GM19025 (cell line): ENCODE measurements around the gene CDK17.

Experiments
- ATAC-seq: cut with Tn5 transposase; IDR thresholded peaks from one replicate; pipeline ENCODE4 v1.9.1; 2021; ENCODE audit warnings: mild to moderate bottlenecking, low read depth, moderate library complexity; ENCODE audit not compliant: unreplicated experiment

Gene CDK17

GRCh38 chr12:96246926-96247505 is 153.2 kb downstream of the CDK17 start:
- ATAC-seq, result no peak

DNA sequence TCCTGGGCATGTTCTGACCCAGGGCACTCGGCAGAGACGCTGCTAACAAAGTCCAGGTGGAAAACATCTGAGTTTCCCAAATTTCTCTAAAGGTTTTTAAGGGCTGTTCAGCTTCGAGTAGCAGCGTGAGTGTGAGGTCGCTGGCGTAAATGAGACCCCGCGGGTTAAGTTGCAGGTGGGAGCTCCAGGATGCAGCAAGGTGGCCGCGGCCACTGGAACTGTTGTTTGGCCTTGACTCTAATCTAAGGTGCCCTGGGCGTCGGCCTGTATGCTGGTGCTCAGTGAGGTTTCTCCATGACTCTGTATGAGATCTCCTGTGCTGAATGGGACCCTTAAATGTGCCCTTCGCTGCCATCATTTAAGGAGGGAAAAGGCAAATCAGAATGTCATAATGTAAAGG is 155.4 kb downstream of the CDK17 start:
- no peak for ATAC-seq

GRCh38 chr12:96242597-96242996 is 157.6 kb downstream of the CDK17 start:
- ATAC-seq, result no peak

- no peak for ATAC-seq
Measured at GRCh38 chr12:96241846-96242256, 158.4 kb downstream of the CDK17 start.

- ATAC-seq, result no peak
Measured at GRCh38 chr12:96241431-96241830, 158.8 kb downstream of the CDK17 start.

- ATAC-seq, result no peak
Measured at GRCh38 chr12:96240656-96241055, 159.6 kb downstream of the CDK17 start.

DNA sequence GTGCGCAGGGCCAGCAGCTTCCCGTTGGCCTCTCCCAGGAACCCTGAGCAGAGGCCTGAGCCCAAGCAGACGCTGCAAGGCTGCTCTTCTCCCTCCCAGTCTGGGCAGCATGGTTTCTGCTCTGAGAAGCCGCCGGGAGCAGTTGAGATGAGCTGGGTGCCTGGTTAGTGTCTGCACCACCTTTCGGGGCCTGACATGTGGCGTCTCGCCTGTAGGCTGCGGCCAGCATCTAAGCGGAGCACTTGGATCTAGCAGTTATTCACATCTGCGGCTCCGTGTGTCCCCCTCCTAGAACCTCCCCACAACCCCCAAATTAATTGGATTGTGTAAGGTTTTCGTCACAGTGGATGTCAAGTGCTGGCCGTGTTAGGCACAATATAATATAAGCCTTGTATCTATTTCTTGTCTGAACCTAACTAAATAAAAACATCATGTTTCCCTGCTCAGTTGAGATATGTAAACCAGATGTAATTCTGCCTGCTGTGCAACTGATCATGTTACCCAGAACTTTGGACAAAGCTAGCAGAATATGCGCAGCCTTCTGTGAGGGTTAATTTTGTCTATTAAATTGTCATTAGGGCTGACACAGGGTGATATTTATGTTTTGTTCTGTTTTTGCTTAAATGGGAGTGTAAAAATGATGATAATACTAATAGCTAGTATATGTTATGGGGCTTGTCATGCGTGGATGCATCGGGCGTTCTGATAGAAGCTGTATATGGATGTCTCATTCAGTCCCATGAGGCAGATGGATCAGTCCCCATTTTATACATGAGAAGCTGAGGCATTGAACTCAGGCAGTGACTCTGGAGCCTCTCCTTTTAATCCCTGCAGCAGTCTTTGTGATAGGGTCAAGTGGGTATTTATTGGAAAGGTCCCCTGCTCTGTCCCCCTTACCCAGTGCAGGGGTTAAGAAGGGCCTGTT is 160.3 kb downstream of the CDK17 start:
- no peak for ATAC-seq

DNA sequence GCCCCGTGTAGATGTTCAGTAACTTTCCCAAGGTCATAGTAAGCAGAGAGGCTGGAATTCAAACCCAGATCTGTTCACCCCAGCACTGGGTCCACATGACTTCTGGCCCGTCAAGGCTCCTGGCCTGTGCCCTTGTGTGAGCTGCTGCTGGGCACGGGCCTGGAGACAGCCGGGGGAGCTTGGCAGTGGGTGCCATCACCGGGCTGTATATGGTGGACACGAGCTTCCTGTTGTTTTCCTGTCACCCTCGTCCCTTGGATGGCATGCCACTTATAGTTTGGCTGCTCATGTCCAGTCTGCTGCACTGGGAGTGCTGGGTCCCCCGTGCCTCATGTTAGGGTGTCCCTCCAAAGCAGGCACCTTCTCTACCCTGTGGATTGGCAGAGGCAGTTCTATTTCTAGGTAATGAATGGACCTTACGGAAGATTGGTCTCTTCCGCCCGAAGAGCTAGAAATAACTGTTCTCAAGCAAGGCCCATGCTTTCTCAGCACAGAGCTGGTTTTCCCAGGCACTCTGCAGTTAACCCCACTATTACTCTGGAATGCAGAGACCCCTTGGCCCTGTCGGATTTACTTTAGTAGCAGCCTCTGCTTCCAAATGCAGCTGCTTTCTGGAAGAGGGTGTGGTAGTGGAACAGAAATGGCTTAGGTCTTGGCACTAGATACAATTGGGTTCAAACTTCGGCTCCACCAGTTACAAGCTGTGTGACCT is 161.7 kb downstream of the CDK17 start:
- ATAC-seq, result no peak

- ATAC-seq, result no peak
Measured at GRCh38 chr12:96237465-96238077, 162.7 kb downstream of the CDK17 start.

- ATAC-seq, result no peak
Measured at GRCh38 chr12:96237035-96237434, 163.2 kb downstream of the CDK17 start.

DNA sequence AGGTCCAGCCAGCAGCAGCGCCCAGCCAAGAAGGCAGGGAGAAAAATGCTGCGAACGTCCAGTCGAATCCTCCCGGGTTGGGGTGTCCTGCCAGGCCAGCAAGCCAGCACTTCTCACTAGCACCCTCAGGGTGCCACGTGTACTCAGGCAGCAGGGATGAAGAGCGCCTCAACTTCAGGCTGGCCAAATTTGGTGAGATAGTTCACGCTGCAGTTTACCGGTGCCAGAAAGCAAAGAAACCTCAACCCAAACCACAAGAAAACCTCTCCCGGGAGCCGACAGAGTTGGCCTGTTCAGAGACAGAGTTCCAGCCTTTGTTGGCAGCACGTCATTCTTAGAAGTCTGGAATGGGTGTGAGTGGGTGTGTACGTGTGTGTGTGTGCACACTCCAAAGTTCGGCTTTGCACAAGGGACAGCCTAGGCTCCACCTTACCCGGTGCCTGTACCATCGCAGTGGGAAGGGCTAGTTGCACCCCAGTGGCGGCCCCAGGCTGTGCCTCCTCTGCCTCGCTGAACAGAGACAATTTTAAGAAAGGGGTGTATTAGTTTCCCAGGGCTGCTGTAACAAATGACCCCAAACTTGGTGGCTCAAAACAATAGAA is 163.9 kb downstream of the CDK17 start:
- no peak for ATAC-seq

- ATAC-seq, result no peak
Measured at GRCh38 chr12:96235484-96235826, 164.8 kb downstream of the CDK17 start.

GRCh38 chr12:96234591-96235483 is 165.4 kb downstream of the CDK17 start:
- no peak for ATAC-seq

DNA sequence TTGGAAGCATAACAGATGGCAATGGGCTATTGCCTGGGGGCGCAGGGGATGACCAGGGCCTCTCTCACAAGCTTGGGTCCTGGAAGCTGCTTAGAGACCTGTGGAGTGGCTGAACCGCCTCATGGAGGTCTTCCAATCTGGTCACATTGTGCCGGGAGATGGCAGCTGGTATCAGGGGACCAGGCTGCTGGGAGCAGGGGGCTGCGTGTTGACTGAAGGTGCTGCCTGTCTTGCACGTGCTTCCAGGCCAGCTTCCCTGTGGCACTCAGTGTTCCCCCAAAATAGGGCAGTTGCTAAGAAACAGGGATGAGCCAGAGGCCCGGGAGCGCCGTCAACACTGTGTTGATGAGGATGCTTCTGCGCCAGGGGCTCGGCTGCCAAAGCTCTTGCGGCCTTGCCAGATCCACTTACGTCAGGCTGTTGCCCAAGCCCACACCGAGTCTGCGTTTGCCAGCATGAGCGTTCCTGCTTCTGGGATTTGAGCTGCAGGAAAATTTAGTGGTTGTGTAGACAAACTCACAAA is 166.2 kb downstream of the CDK17 start:
- no peak for ATAC-seq

GRCh38 chr12:96233168-96233567 is 167.1 kb downstream of the CDK17 start:
- no peak for ATAC-seq

DNA sequence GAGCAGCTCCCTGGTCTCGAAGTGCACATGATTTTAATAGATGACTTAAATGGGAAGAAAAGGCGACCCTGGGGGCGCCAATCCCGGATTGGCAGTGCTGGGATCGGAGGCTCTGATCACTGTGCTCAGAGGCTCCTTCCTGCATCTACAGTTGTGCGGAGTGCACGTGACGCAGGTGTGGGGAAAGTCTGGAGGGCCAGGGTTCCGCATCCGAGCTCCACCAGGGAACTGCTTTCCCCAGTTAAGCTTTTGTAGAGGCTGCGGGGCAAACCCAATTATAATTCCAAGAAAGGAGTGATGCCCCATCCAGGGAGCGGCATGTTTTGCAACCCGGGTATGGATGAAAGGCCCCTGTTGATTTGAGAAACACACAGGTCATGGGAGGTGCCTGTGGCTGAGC is 169.6 kb downstream of the CDK17 start:
- ATAC-seq, result no peak

DNA sequence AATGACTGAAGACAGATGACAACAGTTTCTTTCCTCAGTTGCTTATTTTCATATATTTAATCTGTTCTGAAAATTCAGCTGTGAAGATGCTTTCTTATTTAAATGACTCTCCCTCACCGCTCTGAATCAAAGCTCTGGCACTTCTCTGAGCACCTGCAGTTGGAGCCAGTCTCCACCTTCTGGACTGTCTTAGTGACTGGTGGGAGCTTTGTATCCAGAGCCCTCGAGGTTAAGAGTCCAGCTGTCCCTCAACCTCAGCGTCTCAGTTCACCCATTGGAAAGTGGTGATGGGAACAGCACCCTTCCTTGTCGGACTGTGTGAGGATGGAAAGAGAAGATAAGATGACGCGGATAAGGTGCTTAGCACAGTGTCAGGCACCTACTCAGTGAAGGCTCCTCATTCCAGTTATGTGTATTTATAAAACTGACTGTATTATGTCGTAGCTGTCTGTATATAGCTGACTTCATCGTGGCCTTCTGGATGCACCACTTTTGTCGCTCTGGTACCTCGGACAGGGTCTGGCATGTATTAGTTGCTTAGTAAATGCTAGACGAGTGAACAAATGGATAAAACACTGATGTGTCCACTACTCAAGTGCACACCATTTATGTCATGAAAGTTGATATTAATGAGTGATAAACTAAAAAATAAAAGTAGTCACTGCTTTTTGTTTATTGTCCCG is 171.5 kb downstream of the CDK17 start:
- ATAC-seq, result no peak
